NCI-H526 treated with DMSO at 0.1 percent for 48 hours (cell line): ENCODE data around the gene ZNF24.
A peak's percentile ranks its signal among the peaks of the same experiment; 100 is the strongest.

ENCODE experiments used
- DNase-seq: peaks from one replicate; lab custom pipeline; 2025; lab: John Stamatoyannopoulos, UW

The ZNF24 gene

DNA sequence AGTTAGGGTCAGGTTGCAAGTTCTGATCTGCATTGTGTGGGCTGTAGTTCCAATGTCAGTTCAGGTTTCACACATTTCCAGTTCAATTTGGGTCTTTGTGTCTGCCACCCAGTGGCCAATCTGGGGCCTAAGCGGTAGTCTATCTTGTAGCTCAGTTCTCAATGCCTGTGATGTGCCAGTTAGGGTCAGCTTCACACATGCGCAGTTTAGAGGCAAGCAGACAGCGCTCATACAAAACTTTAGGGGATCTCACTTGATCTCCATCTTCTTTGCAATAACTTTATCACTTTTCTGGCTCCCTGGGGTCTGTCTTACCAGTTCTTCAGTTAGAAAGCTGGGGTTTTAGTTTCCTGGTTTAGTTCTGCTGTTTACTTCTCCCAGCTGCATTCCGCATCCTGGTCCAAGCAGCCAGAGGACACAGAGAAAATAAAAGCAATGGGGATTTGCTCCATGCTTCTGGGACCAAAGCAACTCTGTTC, 11.0 kb upstream of the ZNF24 start:
- peak; percentile 48 for DNase-seq

DNA sequence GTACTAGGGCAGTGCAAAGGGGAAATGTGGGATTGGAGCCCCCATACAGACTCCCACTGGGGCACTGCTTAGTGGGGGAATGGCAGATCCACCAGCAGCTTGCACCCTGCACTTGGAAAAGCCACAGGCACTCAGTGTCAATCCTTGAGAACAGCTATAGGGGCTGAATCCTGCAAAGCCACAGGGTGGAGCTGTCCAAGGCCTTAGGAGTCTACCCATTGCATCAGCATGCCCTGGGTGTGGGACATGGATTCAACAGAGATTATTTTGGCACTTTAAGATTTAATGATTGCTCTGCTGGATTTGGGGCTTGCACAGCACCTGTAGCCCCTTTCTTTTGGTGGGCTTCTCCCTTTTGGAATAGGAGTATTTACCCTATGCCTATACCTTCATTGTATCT, 8.6 kb upstream of the ZNF24 start:
- DNase-seq: no peak

DNA sequence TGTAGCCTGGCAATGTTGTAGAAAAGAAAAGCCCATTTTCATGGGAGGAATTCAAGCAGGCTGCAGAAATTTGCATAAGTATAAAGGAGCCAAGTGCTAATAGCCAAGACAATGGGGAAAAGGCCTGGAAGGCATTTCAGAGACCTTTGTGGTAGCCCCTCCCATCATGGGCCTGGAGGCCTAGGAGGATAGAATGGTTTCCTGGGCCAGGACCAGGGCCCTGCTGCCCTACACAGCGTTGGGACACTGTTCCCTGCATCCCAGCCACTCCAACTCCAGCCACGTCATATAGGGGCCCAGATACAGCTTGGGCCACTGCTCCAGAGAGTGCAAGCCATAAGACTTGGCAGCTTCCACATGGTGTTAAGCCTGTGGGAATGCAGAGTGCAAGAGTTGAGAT, 8.1 kb upstream of the ZNF24 start:
- no peak for DNase-seq

GRCh38 chr18:35348001-35348400, 3.8 kb upstream of the ZNF24 start:
- no peak for DNase-seq

- no peak for DNase-seq
These were observed 1.7 kb upstream of the ZNF24 start for GRCh38 chr18:35345950-35346349.

GRCh38 chr18:35345460-35345921, 1.3 kb upstream of the ZNF24 start:
- no peak for DNase-seq

GRCh38 chr18:35344736-35345459, 678 bp upstream of the ZNF24 start:
- no peak for DNase-seq

DNA sequence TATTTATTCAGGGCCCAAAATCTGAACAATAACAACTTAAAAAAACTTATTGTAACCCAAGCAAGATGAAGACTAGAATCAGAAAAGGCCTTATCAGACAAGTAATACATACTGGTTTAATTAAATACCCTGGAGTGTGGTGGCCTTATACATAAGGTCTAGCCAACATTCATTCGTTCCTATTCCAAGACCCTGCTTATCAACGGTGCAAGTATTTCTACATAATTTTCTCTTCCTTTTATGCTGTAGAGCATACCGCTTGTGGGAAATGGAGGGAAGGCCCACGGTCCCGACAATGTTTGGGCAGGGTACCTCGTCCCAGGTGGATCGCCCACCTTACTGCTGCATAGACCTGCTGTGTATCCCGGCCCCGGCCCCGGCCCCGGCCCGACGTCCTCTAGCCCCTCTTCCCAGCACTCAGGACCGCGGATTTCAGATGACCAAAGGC, 708 bp downstream of the ZNF24 start:
- DNase-seq: no peak

GRCh38 chr18:35337286-35337685, 6.9 kb downstream of the ZNF24 start:
- no peak for DNase-seq

- no peak for DNase-seq
These were observed 8.4 kb downstream of the ZNF24 start for GRCh38 chr18:35335866-35336265.

- DNase-seq: no peak
These were observed 9.4 kb downstream of the ZNF24 start for GRCh38 chr18:35334821-35335220.

DNA sequence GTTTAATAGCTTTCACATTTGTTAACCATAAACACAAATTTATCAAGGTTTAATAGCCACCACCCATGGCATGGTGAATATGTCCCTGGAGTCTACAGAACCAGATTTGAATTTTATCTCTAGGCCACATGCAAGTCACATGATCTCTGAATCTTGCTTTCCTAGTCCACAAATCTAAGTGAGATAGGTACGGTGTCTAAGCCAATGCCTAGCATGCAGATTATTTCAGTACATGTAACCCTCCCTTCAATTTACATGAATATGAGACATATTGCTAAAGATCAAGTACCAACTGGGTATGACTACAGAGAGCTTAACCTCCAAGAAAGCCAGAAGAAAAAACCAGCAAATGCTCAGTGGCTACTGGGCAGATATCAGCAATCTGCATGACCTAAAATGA, 10.0 kb downstream of the ZNF24 start:
- DNase-seq: no peak

DNA sequence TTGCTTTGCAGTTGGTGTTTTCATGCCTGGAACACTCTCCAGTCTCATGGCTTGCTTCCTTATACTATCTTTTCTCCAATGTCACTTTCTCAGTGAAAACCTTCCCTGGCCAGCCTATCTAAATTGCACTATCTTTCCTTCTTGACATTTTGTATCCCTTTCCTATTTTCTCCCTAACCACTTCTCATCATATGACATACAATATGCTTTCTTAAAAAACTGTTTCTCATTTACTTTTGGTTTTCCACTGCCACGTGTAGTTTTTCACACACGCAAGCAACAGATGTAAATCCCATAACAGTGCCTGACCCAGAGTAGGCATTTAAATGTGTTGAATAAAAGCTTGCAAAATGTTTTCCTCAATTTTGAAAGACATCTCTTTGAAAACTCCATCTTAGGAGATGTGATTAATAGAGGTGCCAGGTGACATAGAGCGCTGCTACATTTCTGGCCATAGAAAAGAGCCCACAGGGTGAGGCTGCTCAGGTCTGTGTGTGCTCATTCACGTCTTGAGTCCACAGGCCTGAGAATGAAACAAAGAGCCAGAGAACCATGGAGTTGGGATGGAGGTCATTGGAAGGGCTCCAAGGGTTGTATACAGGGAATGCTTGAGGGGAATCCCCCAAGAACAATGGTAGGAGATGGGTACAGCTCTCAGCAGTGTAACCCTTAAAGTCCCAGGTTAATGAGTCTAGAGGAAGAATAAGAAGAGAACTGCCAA, 12.7 kb downstream of the ZNF24 start:
- no peak for DNase-seq

GRCh38 chr18:35328868-35329267, 15.4 kb downstream of the ZNF24 start:
- no peak for DNase-seq

DNA sequence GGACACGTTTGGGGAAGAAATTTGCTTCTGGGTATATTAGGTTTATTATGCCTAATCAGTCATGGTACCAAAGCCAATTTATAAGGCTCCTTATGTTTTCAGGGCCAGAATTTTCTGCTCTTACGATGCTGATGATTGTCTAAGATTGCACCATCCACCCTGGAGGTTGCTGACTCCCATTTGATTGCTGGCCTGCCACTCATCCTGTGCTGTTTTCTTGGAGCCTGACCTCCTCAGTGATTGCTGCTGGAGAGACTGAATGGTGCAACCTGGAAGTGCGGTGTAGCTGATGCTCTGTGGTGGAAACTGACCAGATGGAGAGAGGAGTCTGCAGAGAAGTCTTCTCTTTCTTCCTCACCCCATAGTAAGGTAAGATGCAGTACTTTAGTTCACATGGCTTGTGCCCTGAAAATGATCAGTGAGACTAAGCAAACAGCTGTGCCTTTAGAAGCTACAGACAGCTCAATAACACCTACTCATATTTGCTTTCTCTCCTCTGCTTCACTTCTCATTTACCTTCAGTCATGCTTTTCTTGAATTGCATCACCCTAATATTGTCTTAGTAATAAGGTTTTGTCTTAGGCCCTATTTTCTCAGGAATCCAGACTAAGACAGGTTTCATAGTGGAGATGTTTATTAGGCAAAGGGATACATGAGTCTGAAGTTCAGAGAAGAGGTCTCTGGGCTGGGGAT, 17.4 kb downstream of the ZNF24 start:
- no peak for DNase-seq

- DNase-seq: no peak
These were observed 19.1 kb downstream of the ZNF24 start for GRCh38 chr18:35324926-35325655.

DNA sequence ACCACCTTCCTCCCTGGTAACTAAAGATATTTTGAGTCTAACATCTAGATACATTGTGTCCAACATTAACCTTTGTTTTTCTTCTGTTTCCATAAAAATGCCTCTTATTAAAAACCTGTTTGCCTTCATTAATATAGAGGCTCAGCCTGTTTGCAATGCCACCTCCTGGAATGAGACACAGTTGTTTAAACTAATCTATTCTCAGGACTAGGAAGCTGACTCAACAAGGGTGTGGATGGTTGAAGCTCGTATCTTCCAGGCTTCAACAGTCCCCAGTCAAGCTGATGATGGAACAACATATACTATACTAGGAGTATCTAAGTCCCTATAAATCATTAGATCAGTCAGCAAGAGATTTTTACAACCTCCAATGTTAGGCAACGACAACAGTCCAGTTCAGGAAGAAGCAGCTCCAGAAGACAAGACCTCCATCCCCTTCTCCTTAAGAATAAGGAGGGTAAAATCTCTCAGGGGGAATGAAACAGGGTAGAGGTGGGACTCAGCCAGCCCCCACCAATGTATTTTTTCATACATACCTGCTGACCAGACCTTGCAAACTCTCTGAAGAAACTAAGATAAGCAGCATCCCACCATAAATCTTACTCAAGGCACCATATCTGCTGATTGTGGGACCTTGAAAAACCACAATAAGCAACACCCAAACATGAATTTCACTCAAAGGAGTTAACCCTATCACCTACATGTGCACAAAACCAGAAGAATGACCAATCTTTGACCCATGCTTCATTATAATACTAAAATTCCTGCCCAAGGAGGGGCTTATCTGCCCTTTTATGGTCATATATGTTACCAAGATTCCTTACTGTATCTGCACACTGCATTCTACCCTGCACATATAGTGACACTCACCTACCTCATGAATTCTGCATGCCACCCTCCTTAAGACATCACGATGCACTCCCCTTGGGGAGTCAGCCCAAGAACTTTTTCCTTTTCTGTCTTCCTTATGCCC, 21.4 kb downstream of the ZNF24 start:
- DNase-seq: no peak

DNA sequence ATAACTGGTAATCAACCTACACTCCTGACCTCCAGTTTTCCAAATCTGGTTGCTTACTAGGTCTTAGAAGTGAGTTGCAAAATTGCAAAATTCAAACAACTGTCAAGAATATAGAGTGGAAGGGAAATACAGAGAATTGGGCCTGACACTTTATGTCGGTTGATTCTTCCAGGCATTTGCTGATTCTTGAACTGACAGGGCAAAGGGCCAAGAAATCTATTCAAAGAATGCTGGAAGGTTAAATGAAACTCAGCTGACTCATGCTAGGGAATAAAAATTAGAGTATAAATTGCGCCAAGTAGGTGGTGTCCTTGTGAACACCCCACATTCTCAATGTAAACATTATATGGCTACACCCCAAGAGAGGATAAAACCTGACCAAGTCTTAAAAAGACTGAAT, 32.7 kb downstream of the ZNF24 start:
- no peak for DNase-seq

DNA sequence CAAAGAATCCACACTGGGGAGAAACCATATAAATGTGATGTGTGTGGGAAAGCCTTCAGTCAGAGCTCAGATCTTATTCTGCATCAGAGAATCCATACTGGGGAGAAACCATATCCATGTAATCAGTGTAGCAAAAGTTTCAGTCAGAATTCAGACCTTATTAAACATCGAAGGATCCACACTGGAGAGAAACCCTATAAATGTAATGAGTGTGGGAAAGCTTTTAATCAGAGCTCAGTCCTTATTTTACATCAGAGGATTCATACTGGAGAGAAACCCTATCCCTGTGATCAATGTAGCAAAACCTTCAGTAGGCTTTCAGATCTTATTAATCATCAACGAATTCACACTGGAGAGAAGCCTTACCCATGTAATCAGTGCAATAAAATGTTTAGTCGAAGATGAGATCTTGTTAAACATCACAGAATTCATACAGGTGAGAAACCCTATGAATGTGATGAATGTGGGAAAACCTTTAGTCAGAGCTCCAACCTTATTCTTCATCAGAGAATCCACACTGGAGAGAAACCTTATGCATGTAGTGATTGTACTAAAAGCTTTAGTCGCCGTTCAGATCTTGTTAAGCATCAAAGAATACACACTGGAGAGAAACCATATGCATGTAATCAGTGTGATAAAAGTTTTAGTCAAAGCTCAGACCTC, 37.5 kb downstream of the ZNF24 start:
- DNase-seq: no peak

- no peak for DNase-seq
These were observed 40.6 kb downstream of the ZNF24 start for GRCh38 chr18:35303610-35304009.
